ENCODE data around the gene MIDN. TPM values are rescaled to one million over a fixed set of nuclear protein-coding genes. Genes with fewer than 3 reads are reported as not detected.
A peak's percentile ranks its signal among the peaks of the same experiment; 100 is the strongest.

MIDN gene
- total RNA-seq, 2 donors from 2014 or later, result 35.8 to 42.9 TPM

- H3K4me1 ChIP-seq (replicated peaks), result peaks cover 9% of the 10 kb centered on the region
- 2% methylated on average over 63 of the region's 87 CpGs for WGBS
- H3K4me3 ChIP-seq, result peak within 1 kb of the TSS; percentile 36 to 48
- H3K9me3 ChIP-seq, result no peaks in the 10 kb centered on the region
- intact Hi-C loops (cut with DNase I), result no loop called here
- TF ChIP-seq, protein P1, sequence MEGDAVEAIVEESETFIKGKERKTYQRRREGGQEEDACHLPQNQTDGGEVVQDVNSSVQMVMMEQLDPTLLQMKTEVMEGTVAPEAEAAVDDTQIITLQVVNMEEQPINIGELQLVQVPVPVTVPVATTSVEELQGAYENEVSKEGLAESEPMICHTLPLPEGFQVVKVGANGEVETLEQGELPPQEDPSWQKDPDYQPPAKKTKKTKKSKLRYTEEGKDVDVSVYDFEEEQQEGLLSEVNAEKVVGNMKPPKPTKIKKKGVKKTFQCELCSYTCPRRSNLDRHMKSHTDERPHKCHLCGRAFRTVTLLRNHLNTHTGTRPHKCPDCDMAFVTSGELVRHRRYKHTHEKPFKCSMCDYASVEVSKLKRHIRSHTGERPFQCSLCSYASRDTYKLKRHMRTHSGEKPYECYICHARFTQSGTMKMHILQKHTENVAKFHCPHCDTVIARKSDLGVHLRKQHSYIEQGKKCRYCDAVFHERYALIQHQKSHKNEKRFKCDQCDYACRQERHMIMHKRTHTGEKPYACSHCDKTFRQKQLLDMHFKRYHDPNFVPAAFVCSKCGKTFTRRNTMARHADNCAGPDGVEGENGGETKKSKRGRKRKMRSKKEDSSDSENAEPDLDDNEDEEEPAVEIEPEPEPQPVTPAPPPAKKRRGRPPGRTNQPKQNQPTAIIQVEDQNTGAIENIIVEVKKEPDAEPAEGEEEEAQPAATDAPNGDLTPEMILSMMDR (IDR thresholded peaks at IDR 0.05), result no peak
- TF ChIP-seq POLR2A (IDR thresholded peaks at IDR 0.05) (no peak), POLR2AphosphoS5 (IDR thresholded peaks at IDR 0.05) (no peak)
- peak within 1 kb of the TSS in 1 of 2 donors; percentile 85 for H3K27ac ChIP-seq
- peak; percentile 15 for DNase-seq (ENCODE audit: low spot score)
- H3K27me3 ChIP-seq (replicated peaks; ENCODE audit: insufficient read depth), result no peaks in the 10 kb centered on the region
- no peaks in the 10 kb centered on the region for H3K36me3 ChIP-seq
Observed at GRCh38 chr19:1237754-1238368, 10.5 kb upstream of the MIDN start, which contains the start of gene CBARP. Gene CBARP, minus strand, starts transcription at chr19:1238005. Its CDS starts 1,905 bp downstream, at chr19:1236100.

GRCh38 chr19:1238369-1239303, 9.7 kb upstream of the MIDN start:
- intact Hi-C loops (cut with DNase I), result no loop called here
- Histone ChIP-seq H3K9me3 (no peaks in the 10 kb centered on the region), H3K36me3 (no peaks in the 10 kb centered on the region), H3K27ac (peak overlapping the region; percentile 85 to 89), H3K4me1 (replicated peaks) (peaks cover 16% of the 10 kb centered on the region), H3K4me3 (peak overlapping the region; percentile 36 to 48), H3K27me3 (replicated peaks; ENCODE audit: insufficient read depth) (no peaks in the 10 kb centered on the region)
- WGBS, result 59% methylated on average over 32 of the region's 34 CpGs
- TF ChIP-seq POLR2A (IDR thresholded peaks at IDR 0.05), result no peak
- TF ChIP-seq POLR2AphosphoS5 (IDR thresholded peaks at IDR 0.05), result no peak
- TF ChIP-seq, protein P1 (IDR thresholded peaks at IDR 0.05), result no peak
- DNase-seq (ENCODE audit: low spot score), result no peak

DNA sequence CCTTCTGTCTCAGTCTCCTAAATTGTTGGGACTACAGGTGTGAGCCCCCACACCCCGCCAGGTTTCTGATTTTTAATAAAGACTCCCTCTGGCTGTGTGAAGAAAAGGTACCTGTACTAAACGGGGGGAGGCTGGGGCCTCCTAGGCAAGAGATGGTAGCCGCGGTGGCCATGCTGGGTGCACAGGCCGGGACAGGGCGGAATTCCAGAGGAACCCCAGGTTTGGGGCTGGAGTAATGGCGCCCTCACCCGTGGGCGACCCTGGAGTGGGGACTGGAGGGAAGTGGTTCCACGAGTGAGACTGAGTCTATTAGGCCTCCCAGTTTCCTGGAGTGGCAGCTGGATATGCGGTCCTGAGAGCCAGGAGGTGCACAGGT, 9.0 kb upstream of the MIDN start:
- no peak overlapping the region for H3K4me3 ChIP-seq
- TF ChIP-seq POLR2A (IDR thresholded peaks at IDR 0.05) (no peak), POLR2AphosphoS5 (IDR thresholded peaks at IDR 0.05) (no peak)
- TF ChIP-seq, protein P1 (IDR thresholded peaks at IDR 0.05), result no peak
- peaks cover 22% of the 10 kb centered on the region for H3K4me1 ChIP-seq (replicated peaks)
- H3K9me3 ChIP-seq, result no peaks in the 10 kb centered on the region
- H3K36me3 ChIP-seq, result no peaks in the 10 kb centered on the region
- H3K27me3 ChIP-seq (replicated peaks; ENCODE audit: insufficient read depth), result no peaks in the 10 kb centered on the region
- WGBS, result 77% methylated on average over 11 of the region's 11 CpGs
- H3K27ac ChIP-seq, result peak overlapping the region; percentile 85 to 89
- no peak for DNase-seq (ENCODE audit: low spot score)
- intact Hi-C loops (cut with DNase I), result no loop called here

- peaks cover 27% of the 10 kb centered on the region for H3K4me1 ChIP-seq (replicated peaks)
- H3K4me3 ChIP-seq, result peak overlapping the region; percentile 24
- intact Hi-C loops (cut with DNase I), result loop anchor here (10.0 kb wide), 1 partner anchor 205 kb away; no protein-coding TSS in a partner anchor
- TF ChIP-seq POLR2A (IDR thresholded peaks at IDR 0.05) (peak; percentile 37), POLR2AphosphoS5 (IDR thresholded peaks at IDR 0.05) (no peak)
- TF ChIP-seq, protein P1 (IDR thresholded peaks at IDR 0.05), result peak; percentile 88 to 99 (median 94)
- H3K9me3 ChIP-seq, result no peaks in the 10 kb centered on the region
- no peaks in the 10 kb centered on the region for H3K36me3 ChIP-seq
- peak overlapping the region; percentile 85 to 89 for H3K27ac ChIP-seq
- no peaks in the 10 kb centered on the region for H3K27me3 ChIP-seq (replicated peaks; ENCODE audit: insufficient read depth)
- DNase-seq (ENCODE audit: low spot score), result peak; percentile 76
- 11% methylated on average over 68 of the region's 84 CpGs for WGBS
Observed at GRCh38 chr19:1239796-1240737, 8.3 kb upstream of the MIDN start.
